ENCODE data around the gene HRK.

HRK gene

DNA sequence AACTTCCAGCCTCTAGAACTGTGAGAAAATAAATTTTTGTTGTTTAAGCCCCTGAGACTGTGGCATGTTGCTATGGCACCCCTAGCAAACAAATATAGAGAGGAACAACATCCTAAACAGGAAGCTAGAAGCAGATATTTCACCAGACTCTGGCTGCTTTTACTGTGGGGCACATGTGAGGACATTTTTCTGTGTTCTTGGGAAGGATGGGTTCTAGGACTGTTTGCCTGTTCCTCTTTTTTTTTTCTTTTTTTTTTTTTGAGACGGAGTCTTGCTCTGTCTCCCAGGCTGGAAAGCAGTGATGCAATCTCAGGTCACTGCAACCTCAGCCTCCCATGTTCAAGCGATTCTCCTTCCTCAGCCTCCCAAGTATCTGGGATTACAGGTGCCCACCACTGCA is 4.2 kb upstream of the HRK start:
- Mint-ChIP-seq H3K4me3 (no peak overlapping the region), H3K9me3 (ENCODE audit: low read depth) (no peaks in the 10 kb centered on the region), H3K27me3 (peaks cover 19% of the 10 kb centered on the region), H3K27ac (no peak overlapping the region), H3K4me1 (ENCODE audit: low read depth) (peaks cover 10% of the 10 kb centered on the region), H3K36me3 (no peaks in the 10 kb centered on the region)

DNA sequence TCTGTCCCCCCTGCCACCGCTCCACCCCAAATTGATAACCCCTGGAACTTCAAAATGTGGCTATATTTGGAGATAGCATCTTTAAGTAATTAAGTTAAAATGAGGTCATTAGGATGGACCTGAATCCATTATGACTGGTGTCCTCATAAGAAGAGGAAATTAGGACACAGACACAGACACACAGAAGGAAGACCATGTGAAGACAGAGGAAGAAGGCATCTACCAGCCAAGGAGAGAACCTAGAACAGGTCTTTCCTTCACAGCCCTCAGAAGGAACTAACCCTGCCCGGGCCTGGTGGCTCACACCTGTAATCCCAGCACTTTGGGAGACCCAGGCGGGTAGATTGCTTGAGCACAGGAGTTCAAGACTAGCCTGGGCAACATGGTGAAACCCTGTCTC is 3.6 kb upstream of the HRK start:
- Mint-ChIP-seq H3K4me1 (ENCODE audit: low read depth) (peaks cover 16% of the 10 kb centered on the region), H3K9me3 (ENCODE audit: low read depth) (no peaks in the 10 kb centered on the region), H3K27ac (no peak overlapping the region), H3K27me3 (peaks cover 25% of the 10 kb centered on the region), H3K4me3 (no peak overlapping the region), H3K36me3 (no peaks in the 10 kb centered on the region)

DNA sequence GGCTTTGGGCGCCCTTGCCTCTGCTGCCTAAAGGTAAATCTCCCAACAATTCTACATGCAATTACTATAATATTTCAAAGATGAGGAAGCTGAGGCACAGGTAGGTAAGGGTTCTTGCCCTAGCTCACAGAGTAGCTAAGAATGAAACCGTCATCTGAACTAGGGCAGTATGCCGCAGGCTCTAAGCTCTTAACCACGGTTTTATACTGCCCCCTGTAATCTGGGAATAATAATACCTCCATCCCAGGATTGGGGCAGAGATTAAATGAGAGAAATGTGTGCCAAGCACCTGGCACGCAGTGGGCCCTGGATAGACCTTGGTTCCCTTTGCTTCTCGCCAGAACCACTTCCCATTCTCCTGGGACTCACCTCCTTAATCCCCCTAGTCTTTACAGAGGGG is 1.5 kb upstream of the HRK start:
- H3K36me3 Mint-ChIP-seq: no peaks in the 10 kb centered on the region
- H3K9me3 Mint-ChIP-seq (ENCODE audit: low read depth): no peaks in the 10 kb centered on the region
- H3K27me3 Mint-ChIP-seq: peaks cover 35% of the 10 kb centered on the region
- H3K27ac Mint-ChIP-seq: no peak overlapping the region
- H3K4me3 Mint-ChIP-seq: peak overlapping the region; percentile 62
- peaks cover 29% of the 10 kb centered on the region for H3K4me1 Mint-ChIP-seq (ENCODE audit: low read depth)

DNA sequence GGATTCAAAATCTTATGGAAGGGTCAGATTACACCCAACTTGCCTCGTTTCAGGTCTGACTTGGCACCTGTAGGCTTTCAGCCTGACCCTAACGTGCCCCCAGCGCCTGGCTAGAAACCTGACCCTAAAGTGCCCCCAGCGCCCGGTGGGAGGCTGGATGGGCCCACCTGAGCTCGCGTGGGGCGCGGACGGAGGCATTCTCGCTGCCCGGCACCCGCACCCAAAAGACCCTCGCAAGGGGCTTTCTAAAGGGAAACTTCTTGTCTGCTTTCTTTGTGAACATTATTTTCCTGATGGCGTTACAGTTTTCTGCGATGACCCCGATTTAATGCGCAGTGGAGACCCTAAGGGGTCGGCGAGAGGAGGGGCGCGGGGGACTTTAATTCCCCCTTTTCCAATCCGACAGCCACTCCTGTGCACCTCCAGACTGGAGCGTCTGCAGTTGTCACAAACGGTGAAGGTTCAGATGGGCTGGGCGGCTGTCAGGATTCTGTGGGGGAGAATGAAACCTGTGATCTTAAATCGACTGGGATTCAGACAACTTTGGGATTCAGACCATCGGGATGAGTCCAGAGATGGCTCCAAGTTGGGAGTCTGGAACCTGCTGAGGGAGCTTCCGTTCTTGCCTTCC is 751 bp upstream of the HRK start:
- no peaks in the 10 kb centered on the region for H3K9me3 Mint-ChIP-seq (ENCODE audit: low read depth)
- H3K27me3 Mint-ChIP-seq: peaks cover 39% of the 10 kb centered on the region
- H3K27ac Mint-ChIP-seq: no peak overlapping the region
- no peaks in the 10 kb centered on the region for H3K36me3 Mint-ChIP-seq
- H3K4me1 Mint-ChIP-seq (ENCODE audit: low read depth): peaks cover 29% of the 10 kb centered on the region
- peak overlapping the region; percentile 62 for H3K4me3 Mint-ChIP-seq

DNA sequence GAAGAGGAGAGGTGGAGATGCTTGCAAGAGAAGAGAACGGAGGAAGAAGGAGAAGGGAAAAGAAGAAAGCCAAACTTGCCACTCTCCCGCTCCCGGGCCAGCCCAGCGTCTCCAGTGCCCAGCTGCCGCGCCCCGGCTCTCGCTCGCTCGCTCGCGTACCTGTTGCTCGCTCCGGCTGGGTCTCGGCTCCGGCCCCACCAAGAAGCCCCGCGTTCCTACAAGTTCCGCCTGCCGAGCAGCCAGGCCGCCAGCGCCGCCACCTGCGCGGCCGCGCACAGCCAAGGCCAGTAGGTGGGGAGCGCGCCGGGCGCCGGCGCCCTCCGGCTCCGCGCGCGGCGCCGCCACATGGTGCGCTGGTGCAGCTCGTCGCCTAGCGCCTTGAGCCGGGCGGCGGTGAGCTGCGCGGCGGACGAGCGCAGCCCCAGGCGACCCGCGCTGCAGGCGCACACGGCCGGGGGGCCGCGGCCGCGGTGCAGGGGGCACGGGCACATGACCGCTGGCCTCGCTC is 370 bp downstream of the HRK start:
- peaks cover 29% of the 10 kb centered on the region for H3K4me1 Mint-ChIP-seq (ENCODE audit: low read depth)
- peak overlapping the region; percentile 88 for H3K4me3 Mint-ChIP-seq
- no peak overlapping the region for H3K27ac Mint-ChIP-seq
- H3K9me3 Mint-ChIP-seq (ENCODE audit: low read depth): no peaks in the 10 kb centered on the region
- H3K36me3 Mint-ChIP-seq: no peaks in the 10 kb centered on the region
- peaks cover 41% of the 10 kb centered on the region for H3K27me3 Mint-ChIP-seq

DNA sequence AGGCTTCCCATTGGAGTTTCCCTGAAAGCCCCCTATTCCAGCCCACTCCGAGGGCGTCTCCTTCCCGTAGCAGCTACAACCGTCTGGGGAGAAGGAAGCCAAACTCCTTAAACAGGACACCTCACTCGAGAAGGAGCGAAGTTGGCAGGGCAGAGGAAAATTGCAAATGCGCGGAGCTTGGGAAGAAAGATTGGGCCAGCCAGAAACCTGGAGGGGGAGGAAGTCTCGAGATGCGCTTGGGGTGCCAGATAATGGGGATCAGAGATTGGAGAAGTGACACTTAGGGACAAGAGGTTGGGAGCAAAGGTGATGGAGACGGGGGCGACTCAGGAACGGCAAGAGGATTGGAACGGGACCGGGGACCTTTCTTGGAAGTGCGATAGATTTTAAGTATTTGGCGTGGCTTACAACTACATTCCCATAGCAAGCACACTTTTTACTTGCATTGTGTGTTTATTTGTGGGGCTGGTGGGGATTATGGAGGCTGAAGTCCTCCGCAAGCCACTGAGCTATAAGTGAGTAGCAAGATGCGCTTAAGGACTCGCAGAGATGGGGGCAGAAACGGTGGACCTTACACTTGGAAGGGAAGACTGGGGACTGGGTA is 926 bp downstream of the HRK start:
- Mint-ChIP-seq H3K27me3 (peaks cover 41% of the 10 kb centered on the region), H3K9me3 (ENCODE audit: low read depth) (no peaks in the 10 kb centered on the region), H3K27ac (no peak overlapping the region)

DNA sequence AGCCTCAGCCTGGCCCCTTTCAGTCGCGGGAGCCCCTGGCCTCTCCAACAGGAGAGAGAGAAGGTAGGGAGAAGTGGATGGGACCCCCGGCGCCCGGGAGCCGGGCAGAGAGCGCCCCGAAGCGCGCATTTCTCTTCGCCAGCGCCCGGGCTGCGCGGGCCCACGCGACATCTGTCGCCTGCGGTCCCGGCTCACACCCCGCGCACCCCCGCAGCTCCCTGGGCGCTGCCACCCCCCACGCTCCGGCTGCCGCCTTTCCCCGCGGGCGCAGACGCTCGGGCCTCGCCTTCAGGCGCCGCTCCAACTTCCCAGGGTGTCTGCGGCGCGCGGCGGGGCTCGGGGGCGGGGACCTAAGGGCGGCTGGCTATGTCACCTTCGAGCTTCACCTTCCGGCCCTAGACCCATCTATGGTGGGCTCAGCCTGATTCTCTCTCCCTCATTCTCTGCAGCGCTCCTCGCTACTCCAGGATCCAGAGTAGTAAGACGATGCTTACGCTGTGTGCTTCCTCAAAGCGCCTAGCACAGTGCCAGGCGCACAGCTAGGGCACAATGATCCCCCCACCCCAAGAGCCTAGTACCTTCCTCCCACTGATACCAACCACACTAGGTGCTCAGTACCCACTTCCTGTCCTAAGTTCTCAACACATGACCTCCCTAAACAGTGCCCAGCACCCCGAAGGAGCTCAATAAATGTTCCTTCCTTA is 1.6 kb downstream of the HRK start:
- Mint-ChIP-seq H3K27me3 (peaks cover 43% of the 10 kb centered on the region), H3K27ac (no peak overlapping the region)

More for the DNA sequence above, 926 bp downstream of the HRK start:
- Mint-ChIP-seq H3K36me3 (no peaks in the 10 kb centered on the region), H3K4me3 (peak overlapping the region; percentile 88), H3K4me1 (ENCODE audit: low read depth) (peaks cover 29% of the 10 kb centered on the region)

GRCh38 chr12:116878567-116879508 is 2.4 kb downstream of the HRK start:
- peaks cover 37% of the 10 kb centered on the region for H3K4me1 Mint-ChIP-seq (ENCODE audit: low read depth)
- H3K4me3 Mint-ChIP-seq: peak overlapping the region; percentile 91
- no peak overlapping the region for H3K27ac Mint-ChIP-seq
- H3K9me3 Mint-ChIP-seq (ENCODE audit: low read depth): peaks cover 5% of the 10 kb centered on the region
- H3K36me3 Mint-ChIP-seq: peaks cover 5% of the 10 kb centered on the region
- H3K27me3 Mint-ChIP-seq: peaks cover 47% of the 10 kb centered on the region

More for the DNA sequence above, 1.6 kb downstream of the HRK start:
- H3K4me3 Mint-ChIP-seq: peak overlapping the region; percentile 91
- peaks cover 29% of the 10 kb centered on the region for H3K4me1 Mint-ChIP-seq (ENCODE audit: low read depth)
- H3K36me3 Mint-ChIP-seq: peaks cover 2% of the 10 kb centered on the region
- H3K9me3 Mint-ChIP-seq (ENCODE audit: low read depth): peaks cover 3% of the 10 kb centered on the region

DNA sequence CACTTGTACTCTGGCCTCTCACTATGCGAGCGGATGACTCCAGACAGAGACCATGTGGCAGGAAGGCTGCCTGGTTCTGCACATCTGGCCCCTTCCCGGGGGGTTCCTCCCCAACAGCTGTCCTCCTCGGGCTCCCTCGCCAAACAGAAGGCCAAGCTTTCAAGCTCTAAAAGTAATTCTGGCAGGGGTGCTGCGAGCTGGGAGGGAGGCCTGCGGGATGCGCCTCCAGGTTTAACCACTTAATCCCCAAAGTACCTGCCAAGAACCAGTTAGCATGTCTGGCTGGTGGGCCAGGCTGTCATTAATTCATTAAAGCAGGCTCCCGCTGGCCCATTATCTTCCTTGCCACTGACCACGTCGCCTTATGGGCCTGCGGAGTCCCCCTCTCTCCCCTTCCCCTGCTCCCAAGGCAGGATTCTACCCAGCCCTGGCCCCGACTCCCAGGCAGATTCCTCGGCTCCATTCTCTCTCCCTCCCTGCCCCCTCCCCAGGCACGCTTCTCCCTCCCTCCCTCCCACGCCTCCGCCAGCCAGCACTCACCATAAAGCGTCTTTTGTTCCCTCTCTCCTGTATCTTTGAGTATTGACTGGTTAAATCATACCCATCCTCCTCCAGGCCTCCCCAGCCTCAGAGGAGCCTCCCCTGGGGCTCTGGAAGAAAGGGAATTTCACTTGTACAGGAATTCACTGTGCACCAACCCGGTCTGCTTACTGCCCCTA is 4.9 kb downstream of the HRK start:
- Mint-ChIP-seq H3K4me1 (ENCODE audit: low read depth) (peaks cover 37% of the 10 kb centered on the region), H3K9me3 (ENCODE audit: low read depth) (peaks cover 5% of the 10 kb centered on the region), H3K27me3 (peaks cover 33% of the 10 kb centered on the region), H3K4me3 (no peak overlapping the region), H3K36me3 (peaks cover 5% of the 10 kb centered on the region), H3K27ac (no peak overlapping the region)

GRCh38 chr12:116874324-116874995 is 6.8 kb downstream of the HRK start:
- peaks cover 5% of the 10 kb centered on the region for H3K9me3 Mint-ChIP-seq (ENCODE audit: low read depth)
- peaks cover 26% of the 10 kb centered on the region for H3K4me1 Mint-ChIP-seq (ENCODE audit: low read depth)
- no peak overlapping the region for H3K27ac Mint-ChIP-seq
- no peak overlapping the region for H3K4me3 Mint-ChIP-seq
- peaks cover 22% of the 10 kb centered on the region for H3K27me3 Mint-ChIP-seq
- H3K36me3 Mint-ChIP-seq: peaks cover 5% of the 10 kb centered on the region

GRCh38 chr12:116870306-116870705 is 10.9 kb downstream of the HRK start:
- Mint-ChIP-seq H3K36me3 (peaks cover 5% of the 10 kb centered on the region), H3K27me3 (peaks cover 8% of the 10 kb centered on the region), H3K27ac (no peak overlapping the region), H3K4me3 (no peak overlapping the region), H3K4me1 (ENCODE audit: low read depth) (peaks cover 15% of the 10 kb centered on the region), H3K9me3 (ENCODE audit: low read depth) (peaks cover 5% of the 10 kb centered on the region)

DNA sequence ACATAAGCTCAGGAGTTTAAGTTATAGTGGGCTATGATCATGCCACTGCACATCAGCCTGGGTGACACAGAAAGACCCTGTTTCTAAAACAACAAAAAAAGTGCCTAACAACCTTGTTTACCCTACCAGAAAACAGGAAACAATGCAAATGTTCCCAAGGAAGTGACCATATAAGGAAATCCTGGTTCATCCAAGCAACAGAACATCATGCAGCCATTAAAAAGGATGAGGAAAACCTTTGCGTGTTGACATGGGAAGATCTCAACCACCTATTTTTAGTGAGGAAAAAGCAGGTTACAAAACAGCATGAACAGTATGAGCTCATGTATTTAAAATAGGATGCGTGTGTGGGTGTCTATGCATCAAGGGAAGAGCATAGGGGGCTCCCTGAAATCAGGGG is 13.7 kb downstream of the HRK start:
- H3K27me3 Mint-ChIP-seq: peaks cover 2% of the 10 kb centered on the region
- no peak overlapping the region for H3K27ac Mint-ChIP-seq
- H3K36me3 Mint-ChIP-seq: no peaks in the 10 kb centered on the region
- peaks cover under 1% of the 10 kb centered on the region for H3K4me1 Mint-ChIP-seq (ENCODE audit: low read depth)
- H3K4me3 Mint-ChIP-seq: no peak overlapping the region
- no peaks in the 10 kb centered on the region for H3K9me3 Mint-ChIP-seq (ENCODE audit: low read depth)

DNA sequence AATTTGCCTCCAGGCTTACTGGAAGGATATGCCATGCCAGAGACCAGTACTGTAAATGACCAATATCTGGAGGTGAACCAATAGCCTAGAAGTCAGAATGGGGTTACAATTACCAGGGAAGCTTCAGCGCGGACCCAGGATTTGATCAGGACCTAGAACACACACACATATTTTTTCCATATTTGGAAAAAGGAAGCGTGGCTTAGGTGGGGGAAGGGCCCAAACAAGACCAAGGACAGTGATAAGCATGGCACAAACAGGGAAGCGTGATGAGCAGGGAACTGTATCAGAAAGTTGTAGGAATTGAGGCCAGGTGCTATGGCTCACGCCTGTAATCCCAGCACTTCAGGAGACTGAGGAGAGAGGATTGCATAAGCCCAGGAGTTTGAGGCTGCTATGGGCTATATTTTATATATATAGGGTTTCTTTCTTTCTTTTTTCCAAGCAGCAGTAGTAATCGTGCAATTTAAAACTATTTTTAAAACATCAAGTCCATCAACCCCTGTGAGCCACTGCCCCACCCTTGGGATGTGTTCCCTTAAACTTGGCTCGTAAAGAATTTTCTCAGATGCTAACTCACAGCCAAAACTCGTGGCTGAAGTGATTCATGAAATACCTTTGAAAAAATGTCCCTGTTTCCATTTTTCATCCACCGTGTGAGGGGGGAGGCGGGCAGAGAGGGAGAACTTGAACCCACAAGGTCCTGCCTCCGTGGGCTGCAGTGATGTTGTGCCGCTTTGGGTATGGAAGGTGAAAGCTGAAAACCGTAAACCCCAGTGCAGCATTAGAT is 16.7 kb downstream of the HRK start:
- H3K4me1 Mint-ChIP-seq (ENCODE audit: low read depth): peaks cover 5% of the 10 kb centered on the region
- H3K9me3 Mint-ChIP-seq (ENCODE audit: low read depth): no peaks in the 10 kb centered on the region
- peaks cover 7% of the 10 kb centered on the region for H3K27me3 Mint-ChIP-seq
- no peak overlapping the region for H3K27ac Mint-ChIP-seq
- no peaks in the 10 kb centered on the region for H3K36me3 Mint-ChIP-seq
- no peak overlapping the region for H3K4me3 Mint-ChIP-seq
